HEK293 (cell line): ENCODE results near the gene BRINP2.

Experiments used
- ATF2 ChIP-seq: fragments of 450-650 bp; formaldehyde crosslinking; IDR thresholded peaks from 2 replicates; pipeline ENCODE4 v1.5.1; 2016; ENCODE audit warnings: missing biosample characterization, missing genetic modification characterization, low read depth
- BCL11B ChIP-seq: fragments of 450-650 bp; formaldehyde crosslinking; IDR thresholded peaks from 2 replicates; pipeline ENCODE4 v1.5.1; 2016; ENCODE audit warnings: low read depth, missing biosample characterization, missing genetic modification characterization
- FEZF1 ChIP-seq: fragments of 450-650 bp; formaldehyde crosslinking; IDR thresholded peaks from 2 replicates; pipeline ENCODE4 v1.5.1; 2016; ENCODE audit warnings: missing biosample characterization, missing genetic modification characterization
- GFI1B ChIP-seq: fragments of 450-650 bp; formaldehyde crosslinking; IDR thresholded peaks from 2 replicates; pipeline ENCODE4 v1.5.1; 2016; ENCODE audit warnings: missing biosample characterization, missing genetic modification characterization
- GLI2 ChIP-seq: fragments of 450-650 bp; formaldehyde crosslinking; IDR thresholded peaks from 2 replicates; pipeline ENCODE4; 2017; ENCODE audit warnings: missing biosample characterization, missing genetic modification characterization, low read depth, borderline replicate concordance
- KLF7 ChIP-seq: fragments of 450-650 bp; formaldehyde crosslinking; IDR thresholded peaks from 2 replicates; pipeline ENCODE4 v1.5.1; 2016; ENCODE audit warnings: missing biosample characterization, missing genetic modification characterization, borderline replicate concordance
- PRDM4 ChIP-seq: fragments of 450-650 bp; formaldehyde crosslinking; IDR thresholded peaks from 2 replicates; pipeline ENCODE4 v1.5.1; 2017; ENCODE audit warnings: missing biosample characterization, missing genetic modification characterization
- RBAK ChIP-seq: fragments of 450-650 bp; formaldehyde crosslinking; IDR thresholded peaks from 2 replicates; pipeline ENCODE4 v1.5.1; 2016; ENCODE audit warnings: missing biosample characterization, missing genetic modification characterization
- SETDB1 ChIP-seq: IDR thresholded peaks from one replicate; pipeline ENCODE4 v1.6.1; 2017; ENCODE audit warnings: mild to moderate bottlenecking, low read length, moderate library complexity, mixed read lengths; ENCODE audit not compliant: insufficient read length
- ZBTB1 ChIP-seq: fragments of 450-650 bp; formaldehyde crosslinking; IDR thresholded peaks from 2 replicates; pipeline ENCODE4 v1.5.1; 2016; ENCODE audit warnings: missing biosample characterization, missing genetic modification characterization
- ZBTB49 ChIP-seq: fragments of 450-650 bp; formaldehyde crosslinking; IDR thresholded peaks from 2 replicates; pipeline ENCODE4 v1.5.1; 2016; ENCODE audit warnings: missing biosample characterization, missing genetic modification characterization, low read depth
- ZNF146 ChIP-seq: fragments of 450-650 bp; formaldehyde crosslinking; IDR thresholded peaks from 2 replicates; pipeline ENCODE4 v1.5.1; 2016; ENCODE audit warnings: missing biosample characterization, missing genetic modification characterization
- ZNF148 ChIP-seq: fragments of 450-650 bp; formaldehyde crosslinking; IDR thresholded peaks from 2 replicates; pipeline ENCODE4 v1.5.0; 2017; ENCODE audit warnings: missing biosample characterization, missing genetic modification characterization, borderline replicate concordance
- ZNF214 ChIP-seq: fragments of 450-650 bp; formaldehyde crosslinking; IDR thresholded peaks from 2 replicates; pipeline ENCODE4 v1.5.1; 2017; ENCODE audit warnings: missing biosample characterization, mild to moderate bottlenecking, missing genetic modification characterization, borderline replicate concordance
- ZNF239 ChIP-seq: fragments of 450-650 bp; formaldehyde crosslinking; IDR thresholded peaks from 2 replicates; pipeline ENCODE4 v1.5.1; 2016; ENCODE audit warnings: missing biosample characterization, missing genetic modification characterization
- ZNF274 ChIP-seq, 2 experiments: fragments of 200-500 bp in 1 of 2; fragments of 450-650 bp in 1 of 2; sonication (Bioruptor generic) in 1 of 2; formaldehyde crosslinking in 1 of 2; IDR thresholded peaks; 2 replicates each; pipeline versions ENCODE4 v1.5.1 to v1.6.1; 2014 to 2016; ENCODE audit warnings: borderline replicate concordance in 1 of 2, inconsistent platforms in 1 of 2, low read length in 1 of 2, missing biosample characterization in 1 of 2, missing genetic modification characterization in 1 of 2
- ZNF280C ChIP-seq: fragments of 450-650 bp; formaldehyde crosslinking; IDR thresholded peaks from 2 replicates; pipeline ENCODE4 v1.5.1; 2016; ENCODE audit warnings: missing biosample characterization, missing genetic modification characterization
- ZNF311 ChIP-seq: fragments of 450-650 bp; formaldehyde crosslinking; IDR thresholded peaks from 2 replicates; pipeline ENCODE4 v1.5.1; 2017; ENCODE audit warnings: missing biosample characterization, missing genetic modification characterization, borderline replicate concordance
- ZNF341 ChIP-seq: fragments of 450-650 bp; formaldehyde crosslinking; IDR thresholded peaks from 2 replicates; pipeline ENCODE4; 2016; ENCODE audit warnings: low read depth, missing biosample characterization, missing genetic modification characterization
- ZNF354C ChIP-seq: fragments of 450-650 bp; formaldehyde crosslinking; IDR thresholded peaks from 2 replicates; pipeline ENCODE4 v1.5.1; 2016; ENCODE audit warnings: missing biosample characterization, missing genetic modification characterization, low read depth, borderline replicate concordance
- ZNF530 ChIP-seq: fragments of 450-650 bp; formaldehyde crosslinking; IDR thresholded peaks from 2 replicates; pipeline ENCODE4 v1.5.1; 2016; ENCODE audit warnings: low read depth, missing biosample characterization, missing genetic modification characterization
- ZNF549 ChIP-seq: fragments of 450-650 bp; IDR thresholded peaks from 2 replicates; pipeline ENCODE4 v1.5.1; 2018; ENCODE audit warnings: missing biosample characterization, missing genetic modification characterization, mild to moderate bottlenecking, inconsistent platforms, moderate library complexity
- ZNF843 ChIP-seq: fragments of 450-650 bp; formaldehyde crosslinking; IDR thresholded peaks from 2 replicates; pipeline ENCODE4 v1.5.1; 2016; ENCODE audit warnings: missing biosample characterization, missing genetic modification characterization
- ZSCAN30 ChIP-seq: fragments of 450-650 bp; IDR thresholded peaks from 2 replicates; pipeline ENCODE4 v1.5.1; 2018; ENCODE audit warnings: missing biosample characterization, mild to moderate bottlenecking, missing genetic modification characterization, moderate library complexity
- ZSCAN5A ChIP-seq: fragments of 450-650 bp; formaldehyde crosslinking; IDR thresholded peaks from 2 replicates; pipeline ENCODE4 v1.5.1; 2016; ENCODE audit warnings: missing biosample characterization, missing genetic modification characterization
- ZXDB ChIP-seq: fragments of 450-650 bp; formaldehyde crosslinking; IDR thresholded peaks from 2 replicates; pipeline ENCODE4 v1.5.1; 2016; ENCODE audit warnings: missing biosample characterization, missing genetic modification characterization

The BRINP2 gene

GRCh38 chr1:177124577-177125278, 46.0 kb upstream of the BRINP2 start (continued):
- TF ChIP-seq ZBTB49 (no peak), ZSCAN30 (no peak; the same call in 1 of the 2 replicates), ZNF146 (tag by site-specific recombination) (no peak), PRDM4 (tag by site-specific recombination) (peak; percentile 61), ZNF239 (tag by site-specific recombination) (no peak), ZNF148 (tag by site-specific recombination) (no peak), ZNF843 (tag by site-specific recombination) (peak; percentile 95), ZNF549 (tag by site-specific recombination) (no peak), ZNF530 (tag by site-specific recombination) (no peak), ZNF280C (no peak), ZXDB (no peak), ZNF274 (IDR thresholded peaks at IDR 0.05; ENCODE audit: low read length) (no peak), ZNF274 (tag by site-specific recombination; IDR thresholded peaks at IDR 0.05; ENCODE audit: borderline replicate concordance) (no peak), ZBTB1 (tag by site-specific recombination) (no peak), SETDB1 (no peak), RBAK (tag by site-specific recombination) (no peak), ATF2 (no peak), GFI1B (tag by site-specific recombination) (no peak), ZNF341 (tag by site-specific recombination) (no peak), KLF7 (no peak), ZSCAN5A (tag by site-specific recombination) (no peak), ZNF214 (no peak), FEZF1 (tag by site-specific recombination) (peak; percentile 96), ZNF354C (no peak), BCL11B (tag by site-specific recombination) (peak; percentile 77; the same call in 1 of the 2 replicates), ZNF311 (tag by site-specific recombination) (no peak), GLI2 (tag by site-specific recombination) (0 out of 2 replicates have a peak, but pooled peaks have one; percentile 38)
